GM18951 (cell line): ENCODE results near the gene GALP.
"Not testable (repeated sequence)": the region's sequence is repeated elsewhere in the genome, so short reads cannot be mapped to it uniquely, and the experiment has no call there.

Experiments
- POLR2A ChIP-seq: IDR thresholded peaks from 4 replicates; pipeline ENCODE4 v1.6.1; 2011; ENCODE audit warnings: mild to moderate bottlenecking; ENCODE audit not compliant: insufficient read length, insufficient read depth; ENCODE audit errors: extremely low read depth
- in situ Hi-C: fragments of 300-500 bp; cut with MboI; formaldehyde crosslinking; loops from one replicate; pipeline ENCODE4 v1.12.0; 2022; ENCODE audit warnings: low sequenced_read_pairs, mixed read lengths, inconsistent platforms; ENCODE audit not compliant: unreplicated experiment

Gene GALP

DNA sequence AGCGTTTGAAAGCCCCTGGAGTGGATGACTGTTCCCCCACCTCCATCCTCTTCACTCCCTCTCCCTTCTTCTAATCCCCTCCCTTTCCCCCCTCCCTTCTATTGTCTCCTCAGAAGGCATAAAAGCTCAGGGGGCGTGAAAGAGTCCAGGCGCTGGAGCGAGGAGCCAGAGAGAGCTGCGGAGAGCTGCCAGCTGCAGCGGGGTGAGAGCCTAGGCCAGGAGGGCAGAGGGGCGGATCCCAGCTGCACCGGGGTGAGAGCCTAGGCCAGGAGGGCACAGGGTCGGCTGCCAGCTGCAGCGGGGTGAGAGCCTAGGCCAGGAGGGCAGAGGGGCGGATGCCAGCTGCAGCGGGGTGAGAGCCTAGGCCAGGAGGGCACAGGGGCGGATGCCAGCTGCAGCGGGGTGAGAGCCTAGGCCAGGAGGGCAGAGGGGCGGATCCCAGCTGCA is at the start of gene GALP:
Gene GALP (plus strand): TSS at position 148 of the 447 bp plus-strand sequence. CDS start 1,101 bp downstream, outside the sequence.
- in situ Hi-C loops = not testable (repeated sequence)

DNA sequence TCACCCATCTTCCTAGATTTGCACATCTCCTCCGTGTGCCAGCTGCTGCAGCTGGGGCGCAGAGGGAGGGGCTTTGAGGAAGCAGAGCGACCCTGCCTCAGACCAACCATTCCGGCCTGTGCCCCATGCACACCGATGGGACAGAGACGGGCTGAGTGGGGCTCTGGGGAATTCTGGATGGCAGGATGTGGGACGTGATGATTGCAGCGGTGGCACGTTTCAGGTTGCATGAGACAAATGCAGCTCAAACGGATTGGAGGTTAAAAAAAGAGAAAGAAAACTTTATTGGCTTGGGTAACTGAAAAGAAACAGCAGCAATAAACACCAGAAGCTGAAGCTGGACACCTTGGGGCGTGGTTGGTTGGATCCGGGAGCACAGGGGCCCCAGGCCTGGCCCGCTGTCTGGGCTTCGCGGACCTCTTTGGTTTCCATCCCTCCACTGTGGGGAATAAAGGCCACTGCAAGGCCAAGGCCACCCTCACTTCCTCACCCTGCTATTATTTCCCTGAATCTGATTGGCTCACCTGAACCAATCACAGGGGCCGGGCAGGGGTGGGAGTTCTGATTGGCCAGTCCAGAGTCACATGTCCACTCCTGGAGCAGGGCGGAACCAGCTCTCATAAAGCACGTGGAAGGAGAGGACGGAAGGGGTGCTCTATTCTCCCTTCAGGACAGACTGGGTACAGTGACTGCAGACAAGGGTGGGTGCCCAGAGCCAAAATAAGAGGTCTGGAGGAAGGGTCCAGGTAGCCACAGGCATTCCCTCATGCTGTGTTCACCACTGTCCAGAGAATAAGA is 48.6 kb upstream of the GALP start:
- no peak for TF ChIP-seq POLR2A
- in situ Hi-C loops = no loop called here

DNA sequence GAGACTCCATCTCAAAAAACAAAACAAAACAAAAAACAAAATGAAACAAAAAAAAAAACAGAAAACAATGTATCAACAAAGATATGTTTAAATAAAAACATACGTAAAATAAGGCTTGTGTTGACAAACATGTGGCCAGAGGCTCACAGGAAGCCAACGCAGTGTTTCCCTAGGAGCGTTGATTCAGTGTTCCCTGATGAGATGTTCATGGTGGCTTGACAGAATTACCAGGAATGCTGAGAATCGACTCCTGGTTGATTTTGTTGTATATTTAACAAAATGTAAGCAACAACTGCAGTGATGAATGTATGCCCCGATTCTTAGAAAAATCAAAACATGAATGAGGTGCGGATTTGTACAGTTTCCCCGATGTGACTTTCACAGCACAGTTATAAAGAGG is 45.8 kb upstream of the GALP start:
- in situ Hi-C loops = no loop called here
- no peak for TF ChIP-seq POLR2A

DNA sequence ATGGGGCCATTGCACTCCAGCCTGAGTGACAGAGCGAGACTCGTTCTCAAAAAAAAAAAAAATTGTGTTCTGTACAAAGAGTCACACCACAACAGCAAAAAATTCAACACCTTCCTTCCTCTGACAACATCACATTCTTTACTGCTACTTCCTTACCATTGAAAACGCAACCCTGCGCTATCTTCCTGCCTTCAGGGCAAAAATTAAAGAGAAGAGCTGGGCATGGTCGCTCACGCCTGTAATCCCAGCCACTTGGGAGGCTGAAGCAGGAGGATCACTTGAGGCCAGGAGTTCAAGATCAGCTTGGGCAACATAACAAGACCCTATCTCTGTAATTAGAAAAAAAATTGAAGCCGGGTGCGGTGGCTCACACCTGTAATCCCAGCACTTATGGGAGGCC is 44.2 kb upstream of the GALP start:
- in situ Hi-C loops = no loop called here
- no peak for TF ChIP-seq POLR2A

DNA sequence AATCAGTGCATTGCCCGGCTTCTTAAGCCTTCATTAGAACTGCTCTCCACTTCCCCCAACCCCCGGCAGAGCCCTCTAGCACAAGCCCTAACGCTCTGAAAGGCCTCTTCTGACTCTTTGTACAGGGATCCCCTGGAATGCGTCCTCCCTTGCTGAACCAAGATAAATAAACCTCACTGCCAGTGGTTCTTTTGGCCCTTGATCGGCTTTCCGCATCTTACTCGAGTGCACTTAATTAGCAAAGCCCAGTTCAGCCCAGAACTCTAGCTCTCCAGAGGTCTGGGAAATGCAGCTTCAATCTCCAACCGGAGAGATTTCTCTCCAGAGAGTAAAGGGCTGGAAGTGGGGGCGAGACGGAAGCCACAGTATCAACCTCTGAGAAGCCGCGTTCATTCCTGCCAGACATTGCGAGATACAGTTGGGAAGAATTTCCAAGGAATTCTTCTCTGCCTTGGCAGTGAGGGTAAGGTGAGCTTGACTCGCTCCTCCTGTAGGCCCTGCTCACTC is 43.4 kb upstream of the GALP start:
- in situ Hi-C loops = no loop called here
- TF ChIP-seq POLR2A = no peak

DNA sequence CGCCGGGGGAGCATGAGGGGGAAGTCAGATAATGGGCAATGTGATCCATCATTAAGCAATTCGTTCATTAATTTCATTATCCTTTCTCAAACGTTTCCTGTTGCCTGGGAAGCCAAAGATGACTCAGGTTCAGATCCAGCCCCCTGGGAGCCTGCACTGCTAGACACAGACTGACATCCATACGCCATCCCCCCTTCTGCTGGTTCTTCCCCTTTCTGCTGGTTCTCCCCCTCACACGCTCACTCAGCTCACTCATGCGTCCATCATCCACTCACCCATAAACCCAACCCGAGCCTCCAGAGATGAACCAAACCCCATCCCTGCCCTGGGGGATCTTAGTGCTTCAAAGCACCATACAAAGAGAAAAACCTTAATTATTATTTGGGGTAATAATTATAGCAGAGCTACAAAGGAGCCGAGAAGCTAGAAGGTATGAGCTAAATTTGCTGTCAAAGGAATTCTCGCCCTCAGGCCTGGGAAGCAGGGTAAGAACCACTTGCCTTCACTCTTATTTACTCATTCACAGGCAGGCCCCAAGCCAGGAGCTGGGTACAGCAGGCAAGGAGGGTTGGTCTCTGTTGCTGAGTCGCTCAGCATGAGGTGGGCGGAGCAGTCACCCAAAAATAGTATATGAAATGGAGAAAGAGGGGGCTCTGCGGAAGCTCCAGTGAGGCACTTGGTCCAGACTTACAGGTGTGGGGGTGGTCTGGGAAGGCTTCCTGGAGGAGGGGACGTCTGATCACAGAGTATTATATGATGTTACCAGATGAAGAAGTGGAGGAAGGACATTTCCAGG is 41.8 kb upstream of the GALP start:
- no peak for TF ChIP-seq POLR2A
- in situ Hi-C loops = no loop called here

DNA sequence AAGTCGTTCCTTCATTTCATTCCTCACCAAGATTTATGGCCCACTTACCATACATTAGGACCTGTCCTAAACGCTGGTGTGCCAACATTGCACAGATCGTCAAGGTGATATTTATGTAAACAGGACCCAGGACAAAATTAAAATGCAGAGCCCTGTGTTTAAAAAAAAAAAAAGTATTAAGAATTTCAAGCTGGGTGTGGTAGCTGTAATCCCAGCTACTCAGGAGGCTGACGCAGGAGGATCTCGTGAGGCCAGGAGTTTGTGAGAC is 41.2 kb upstream of the GALP start:
- no peak for TF ChIP-seq POLR2A
- in situ Hi-C loops = no loop called here

DNA sequence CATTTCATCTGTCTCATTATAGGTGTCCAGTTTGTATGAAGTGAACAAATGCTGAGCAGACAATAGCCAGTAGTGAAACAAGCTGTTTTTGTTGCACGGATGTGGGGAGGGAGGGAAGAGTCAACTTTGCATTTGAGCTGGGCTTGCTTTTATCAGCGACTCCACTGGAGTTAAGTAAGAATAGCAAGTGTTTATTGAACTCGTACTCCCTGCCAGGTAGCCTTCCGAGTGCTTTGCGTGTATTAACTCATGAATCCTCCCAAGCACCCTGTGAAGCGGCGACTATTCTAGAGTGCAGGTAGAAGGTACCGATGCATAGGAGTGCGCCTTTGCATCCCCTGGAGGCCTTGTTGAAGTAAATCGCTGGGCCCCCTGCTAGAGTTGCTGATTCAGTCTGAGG is 39.4 kb upstream of the GALP start:
- no peak for TF ChIP-seq POLR2A
- in situ Hi-C loops = no loop called here

DNA sequence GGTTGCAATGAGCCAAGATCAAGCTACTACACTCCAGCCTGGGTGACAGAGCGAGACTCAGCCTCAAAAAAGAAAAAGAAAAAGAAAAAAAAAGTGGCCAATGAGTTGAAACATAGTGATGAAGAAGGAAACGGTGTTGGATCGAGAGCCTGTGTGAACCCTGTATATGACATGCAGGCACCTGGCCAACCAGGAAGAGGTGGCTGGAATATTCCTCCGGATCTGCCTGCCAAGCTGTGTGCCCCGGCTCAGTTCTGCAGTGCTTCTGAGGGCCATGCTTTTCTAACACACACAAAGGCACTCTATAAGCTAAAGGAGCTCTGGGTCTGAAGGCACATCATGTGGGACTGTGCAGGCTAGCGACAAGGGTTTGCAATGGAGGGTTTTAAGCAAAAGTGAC is 38.4 kb upstream of the GALP start:
- in situ Hi-C loops = no loop called here
- TF ChIP-seq POLR2A = no peak

DNA sequence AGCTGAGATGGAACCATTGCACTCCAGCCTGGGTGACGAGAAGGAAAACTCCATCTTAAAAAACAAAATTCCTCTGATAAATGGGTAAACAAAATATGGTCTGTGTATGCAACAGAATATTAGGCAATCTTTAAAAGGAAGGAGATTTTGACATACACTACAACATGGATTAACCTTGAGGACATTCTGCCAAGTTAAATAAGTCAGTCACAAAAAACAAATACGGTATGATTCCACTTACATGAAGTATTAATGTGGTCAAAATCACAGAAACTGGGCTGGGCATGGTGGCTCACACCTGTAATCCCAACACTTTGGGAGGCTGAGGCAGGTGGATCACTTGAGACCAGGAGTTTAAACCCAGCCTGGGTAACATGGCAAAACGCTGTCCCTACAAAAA is 37.7 kb upstream of the GALP start:
- no peak for TF ChIP-seq POLR2A

DNA sequence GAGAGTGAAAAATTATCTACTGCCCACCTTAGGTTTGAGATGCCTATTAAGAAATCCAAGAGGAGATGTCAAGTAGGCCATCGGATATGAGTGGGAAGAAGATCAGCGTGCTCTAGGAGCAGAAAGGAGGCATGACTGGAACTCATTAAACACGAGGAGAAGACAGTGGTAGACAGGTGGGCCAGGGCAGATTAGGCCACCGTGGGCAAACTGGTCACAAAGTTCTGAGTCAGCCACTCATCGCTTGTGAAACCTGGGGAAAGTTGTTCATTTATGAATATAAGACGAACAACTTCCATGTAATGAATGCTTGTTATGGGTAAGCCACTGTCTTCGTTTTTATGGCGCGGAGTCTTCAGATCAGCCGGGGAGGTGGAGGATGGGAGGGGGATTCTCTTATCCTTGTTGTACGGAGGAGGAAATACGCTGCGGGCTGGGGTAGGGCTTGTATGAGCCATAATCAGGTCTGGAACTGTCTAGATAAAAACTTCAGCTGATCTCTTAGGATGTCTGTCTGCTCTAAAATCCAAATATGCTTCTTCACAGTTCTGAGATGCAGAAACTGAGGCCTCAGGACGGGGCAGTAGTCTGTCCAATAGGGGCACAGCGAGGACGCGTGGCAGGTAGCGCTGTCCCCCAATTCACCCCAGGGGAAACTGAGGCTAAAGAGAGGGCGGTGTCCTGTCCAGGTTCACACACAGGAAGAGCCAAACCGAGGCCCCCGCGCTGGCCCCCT is 35.8 kb upstream of the GALP start:
- no peak for TF ChIP-seq POLR2A
- in situ Hi-C loops = no loop called here

More for the DNA sequence above, 37.7 kb upstream of the GALP start:
- in situ Hi-C loops = no loop called here

DNA sequence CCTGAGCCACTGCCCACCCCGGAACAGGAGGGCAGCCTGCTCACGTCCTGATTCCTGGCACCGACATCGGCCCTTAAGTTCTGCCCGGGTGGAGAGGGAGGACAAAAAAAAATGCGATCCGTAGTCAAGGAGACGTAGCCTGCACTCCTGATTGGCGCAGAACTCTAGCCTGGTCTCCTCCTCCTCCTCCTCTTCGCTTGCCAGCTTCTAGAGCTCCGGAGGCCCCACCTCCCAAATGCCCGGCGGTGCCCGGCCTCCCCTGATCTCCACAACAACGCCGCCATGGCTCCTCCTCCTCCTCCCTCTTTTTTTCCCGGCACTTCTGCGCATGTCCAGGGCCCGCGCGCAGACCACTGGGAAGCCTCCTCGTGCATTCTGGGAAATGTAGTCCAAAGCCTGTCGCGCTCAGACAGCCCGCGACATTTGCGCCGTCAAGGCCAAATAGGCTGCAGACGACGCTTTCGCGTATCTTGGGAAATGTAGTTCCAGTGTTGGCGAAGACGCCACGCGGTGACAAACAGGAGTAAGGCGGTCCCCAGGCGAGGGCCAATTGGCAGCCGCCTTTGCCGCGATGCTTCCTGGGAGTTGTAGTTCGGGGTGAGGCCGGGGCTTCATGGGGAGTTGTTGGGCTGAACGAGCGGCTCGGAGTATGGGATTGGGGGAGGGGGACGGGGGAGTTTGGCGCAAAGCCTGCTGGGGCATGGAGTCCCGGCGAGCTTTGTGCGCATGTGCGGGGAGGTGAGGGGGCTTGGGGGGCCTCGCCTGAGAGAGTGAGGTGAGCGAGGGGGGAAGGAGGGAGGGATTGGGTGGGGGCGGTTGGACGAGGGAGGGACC is 35.0 kb upstream of the GALP start, which contains the start of gene ZNF444:
Gene ZNF444 (plus strand): TSS at position 705 of the 834 bp plus-strand sequence. CDS start 5,625 bp downstream, outside the sequence.
- peak; percentile 66 for TF ChIP-seq POLR2A
- in situ Hi-C loops = no loop called here
